Progenitor cell of endocrine pancreas (in vitro differentiated cells): ENCODE results near the gene HCN3. TPM values are rescaled to one million over a fixed set of nuclear protein-coding genes. Genes with fewer than 3 reads are reported as not detected.

ENCODE experiments used
- DNase-seq: peaks from one replicate; pipeline ENCODE4 v3.0.0; 2021; ENCODE audit warnings: low spot score; ENCODE audit not compliant: unreplicated experiment
- H3K27ac Mint-ChIP-seq: 2 replicates; pipeline ENCODE4 v1.8.0; 2021; ENCODE audit warnings: mild to moderate bottlenecking, moderate library complexity, mixed read lengths
- H3K27me3 Mint-ChIP-seq: 2 replicates; pipeline ENCODE4 v1.8.0; 2021; ENCODE audit warnings: mixed read lengths
- H3K36me3 Mint-ChIP-seq: 2 replicates; pipeline ENCODE4 v1.8.0; 2022; ENCODE audit warnings: mixed read lengths; ENCODE audit not compliant: insufficient read depth
- H3K4me1 Mint-ChIP-seq: 2 replicates; pipeline ENCODE4 v1.8.0; 2021; ENCODE audit warnings: low read depth, mixed read lengths
- H3K4me3 Mint-ChIP-seq: 2 replicates; pipeline ENCODE4 v1.8.0; 2021; ENCODE audit warnings: low read depth, mild to moderate bottlenecking, moderate library complexity, mixed read lengths
- H3K9me3 Mint-ChIP-seq: 2 replicates; pipeline ENCODE4 v1.8.0; 2021; ENCODE audit warnings: low read depth, mixed read lengths
- total RNA-seq: library from RNA; stranded (reverse); gene quantifications from 2 replicates; pipeline ENCODE4 v1.2.1, GENCODE V29; 2021
- TF ChIP-seq, protein P1 (sequence below): fragments of 200-600 bp; sonication (generic); IDR thresholded peaks from one replicate; pipeline ENCODE4 v1.5.0; 2021; ENCODE audit warnings: antibody characterized with exemption, mild to moderate bottlenecking; ENCODE audit not compliant: unreplicated experiment

The HCN3 gene
- total RNA-seq, 1 donor from 2014 or later = 15.6 TPM

DNA sequence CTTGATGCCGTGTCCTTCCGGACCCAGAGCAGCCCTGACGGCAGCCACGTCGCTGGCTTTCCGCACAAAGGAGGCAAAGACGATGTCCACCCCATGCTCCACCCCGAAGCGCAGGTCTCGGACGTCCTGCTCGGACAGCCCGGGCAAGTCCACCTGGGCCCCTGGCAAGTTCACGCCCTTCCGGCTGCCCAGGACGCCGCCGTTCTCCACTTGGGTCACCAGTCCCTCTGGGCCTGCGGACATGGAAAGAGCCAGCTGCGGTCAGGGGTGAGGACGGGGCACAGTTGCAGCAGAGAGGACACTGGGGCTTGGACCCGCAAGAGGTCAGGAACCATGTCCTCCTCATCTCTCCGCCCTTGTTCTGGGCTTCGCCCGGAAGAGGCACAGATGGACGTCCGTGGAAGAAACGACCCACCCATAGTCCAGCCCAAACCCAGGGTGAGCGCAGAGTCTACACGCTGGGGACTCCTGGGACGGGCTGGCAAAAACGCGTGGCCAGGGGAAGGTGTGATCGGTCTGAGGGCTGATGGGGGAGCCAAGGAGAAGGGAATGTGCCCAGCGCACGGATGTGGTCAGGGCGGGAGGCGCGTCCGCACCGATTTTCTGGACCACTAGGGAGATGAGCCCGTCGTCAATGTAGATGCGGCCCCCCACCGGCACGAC is 17.4 kb downstream of the HCN3 start:
- no peaks in the 10 kb centered on the region for H3K4me1 Mint-ChIP-seq

GRCh38 chr1:155295183-155295941 is 18.1 kb downstream of the HCN3 start:
- H3K9me3 Mint-ChIP-seq = no peaks in the 10 kb centered on the region
- DNase-seq = no peak
- H3K36me3 Mint-ChIP-seq = no peaks in the 10 kb centered on the region
- peaks cover 27% of the 10 kb centered on the region for H3K27me3 Mint-ChIP-seq
- H3K27ac Mint-ChIP-seq = no peak overlapping the region
- TF ChIP-seq, protein P1, sequence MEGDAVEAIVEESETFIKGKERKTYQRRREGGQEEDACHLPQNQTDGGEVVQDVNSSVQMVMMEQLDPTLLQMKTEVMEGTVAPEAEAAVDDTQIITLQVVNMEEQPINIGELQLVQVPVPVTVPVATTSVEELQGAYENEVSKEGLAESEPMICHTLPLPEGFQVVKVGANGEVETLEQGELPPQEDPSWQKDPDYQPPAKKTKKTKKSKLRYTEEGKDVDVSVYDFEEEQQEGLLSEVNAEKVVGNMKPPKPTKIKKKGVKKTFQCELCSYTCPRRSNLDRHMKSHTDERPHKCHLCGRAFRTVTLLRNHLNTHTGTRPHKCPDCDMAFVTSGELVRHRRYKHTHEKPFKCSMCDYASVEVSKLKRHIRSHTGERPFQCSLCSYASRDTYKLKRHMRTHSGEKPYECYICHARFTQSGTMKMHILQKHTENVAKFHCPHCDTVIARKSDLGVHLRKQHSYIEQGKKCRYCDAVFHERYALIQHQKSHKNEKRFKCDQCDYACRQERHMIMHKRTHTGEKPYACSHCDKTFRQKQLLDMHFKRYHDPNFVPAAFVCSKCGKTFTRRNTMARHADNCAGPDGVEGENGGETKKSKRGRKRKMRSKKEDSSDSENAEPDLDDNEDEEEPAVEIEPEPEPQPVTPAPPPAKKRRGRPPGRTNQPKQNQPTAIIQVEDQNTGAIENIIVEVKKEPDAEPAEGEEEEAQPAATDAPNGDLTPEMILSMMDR = no peak
- no peaks in the 10 kb centered on the region for H3K4me1 Mint-ChIP-seq
- H3K4me3 Mint-ChIP-seq = no peak overlapping the region

More for the DNA sequence above, 17.4 kb downstream of the HCN3 start:
- Mint-ChIP-seq H3K36me3 (no peaks in the 10 kb centered on the region), H3K27ac (no peak overlapping the region), H3K27me3 (peaks cover 27% of the 10 kb centered on the region), H3K4me3 (no peak overlapping the region), H3K9me3 (no peaks in the 10 kb centered on the region)
- DNase-seq = no peak
- TF ChIP-seq, protein P1 = no peak

DNA sequence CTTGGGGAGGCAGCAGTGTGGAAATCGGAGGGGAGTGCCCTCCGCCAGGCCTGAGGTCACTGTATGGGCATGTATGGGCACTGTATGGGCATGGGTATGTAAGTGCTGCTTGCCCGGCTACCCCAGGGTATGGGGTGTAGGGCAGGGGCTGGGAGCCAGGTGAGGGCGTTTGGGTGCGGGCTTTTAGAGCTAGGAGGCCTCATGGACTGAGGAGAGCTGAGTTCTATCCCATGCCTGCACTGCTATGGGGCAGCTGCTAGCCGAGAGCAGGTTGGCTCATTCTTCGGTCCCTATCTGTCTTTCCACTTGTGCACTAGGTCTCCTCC is 18.6 kb downstream of the HCN3 start:
- Mint-ChIP-seq H3K27ac (no peak overlapping the region), H3K4me3 (no peak overlapping the region), H3K9me3 (no peaks in the 10 kb centered on the region), H3K36me3 (no peaks in the 10 kb centered on the region), H3K4me1 (no peaks in the 10 kb centered on the region), H3K27me3 (peaks cover 27% of the 10 kb centered on the region)
- DNase-seq = no peak
- TF ChIP-seq, protein P1 = no peak

DNA sequence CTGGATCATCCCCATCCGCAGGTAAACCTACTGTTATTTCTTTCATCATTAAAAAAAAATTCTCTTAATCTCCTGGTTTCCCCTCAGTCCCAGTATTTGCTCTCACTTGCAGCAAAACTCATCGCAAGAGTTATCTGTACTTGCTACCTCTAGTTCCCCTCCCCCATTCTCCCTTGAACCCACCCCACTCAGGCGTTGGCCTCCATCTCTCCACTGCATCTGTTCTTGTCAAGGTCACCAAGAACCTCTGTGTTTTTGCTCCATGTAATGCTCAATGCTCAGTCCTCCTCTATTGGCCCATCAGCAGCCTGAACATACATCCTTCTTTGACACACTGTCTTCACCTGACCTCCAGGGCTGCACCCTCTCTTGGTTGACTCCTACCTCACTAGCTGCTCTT is 19.4 kb downstream of the HCN3 start:
- TF ChIP-seq, protein P1 = no peak

GRCh38 chr1:155297384-155297783 is 20.1 kb downstream of the HCN3 start:
- Mint-ChIP-seq H3K4me3 (no peak overlapping the region), H3K27me3 (peaks cover 27% of the 10 kb centered on the region), H3K9me3 (no peaks in the 10 kb centered on the region), H3K36me3 (no peaks in the 10 kb centered on the region), H3K4me1 (no peaks in the 10 kb centered on the region), H3K27ac (no peak overlapping the region)
- no peak for DNase-seq
- TF ChIP-seq, protein P1 = no peak

More for the DNA sequence above, 19.4 kb downstream of the HCN3 start:
- Mint-ChIP-seq H3K36me3 (no peaks in the 10 kb centered on the region), H3K9me3 (no peaks in the 10 kb centered on the region), H3K4me3 (no peak overlapping the region), H3K4me1 (no peaks in the 10 kb centered on the region), H3K27me3 (peaks cover 27% of the 10 kb centered on the region), H3K27ac (no peak overlapping the region)
- DNase-seq = no peak
